BJ (cell line): ENCODE measurements around the gene CDH1. TPM values are rescaled to one million over a fixed set of nuclear protein-coding genes. Genes with fewer than 3 reads are reported as not detected.
"Not testable (repeated sequence)": the region's sequence is repeated elsewhere in the genome, so short reads cannot be mapped to it uniquely, and the experiment has no call there.

Experiments used
- CTCF ChIA-PET: fragments of 350-600 bp; formaldehyde crosslinking; extraction: SDS; loops from one replicate; lab custom pipeline; 2021; ENCODE audit warnings: antibody characterized with exemption, inconsistent platforms; lab: Yijun Ruan, JAX
- POLR2A ChIA-PET: fragments of 300-600 bp; sonication (Branson Sonifier 250); formaldehyde crosslinking; extraction: SDS; loops from one replicate; lab custom pipeline; 2021; ENCODE audit warnings: antibody characterized with exemption; lab: Charles Lee
- DNase-seq: peaks from one replicate; pipeline ENCODE4 v3.0.0-alpha.2; 2011; ENCODE audit warnings: low read depth
- H3K27me3 ChIP-seq: 2 replicates; pipeline ENCODE4 v1.6.0; 2011; ENCODE audit warnings: low read length; ENCODE audit not compliant: control insufficient read depth, insufficient read depth
- H3K36me3 ChIP-seq: 2 replicates; pipeline ENCODE4 v1.5.1; 2011; ENCODE audit warnings: low read length; ENCODE audit not compliant: control insufficient read depth, insufficient read depth
- H3K4me3 ChIP-seq: 2 replicates; pipeline ENCODE4 v1.5.1; 2011; ENCODE audit warnings: low read depth, mild to moderate bottlenecking, control low read depth, low read length
- polyA plus RNA-seq: library from polyadenylated mRNA; depleted of rRNA; stranded (reverse); fragments of >200 nt; gene quantifications from 2 replicates; pipeline ENCODE4 v1.2.3, GENCODE V29; 2011
- TF ChIP-seq, protein P1 (sequence below): IDR thresholded peaks from 2 replicates; pipeline ENCODE4 v1.5.1; 2011; ENCODE audit warnings: low read depth, mild to moderate bottlenecking, control low read depth, inconsistent platforms, low read length, moderate library complexity; ENCODE audit not compliant: insufficient read depth

Gene CDH1
- polyA plus RNA-seq, 1 experiment = 0.26 TPM

DNA sequence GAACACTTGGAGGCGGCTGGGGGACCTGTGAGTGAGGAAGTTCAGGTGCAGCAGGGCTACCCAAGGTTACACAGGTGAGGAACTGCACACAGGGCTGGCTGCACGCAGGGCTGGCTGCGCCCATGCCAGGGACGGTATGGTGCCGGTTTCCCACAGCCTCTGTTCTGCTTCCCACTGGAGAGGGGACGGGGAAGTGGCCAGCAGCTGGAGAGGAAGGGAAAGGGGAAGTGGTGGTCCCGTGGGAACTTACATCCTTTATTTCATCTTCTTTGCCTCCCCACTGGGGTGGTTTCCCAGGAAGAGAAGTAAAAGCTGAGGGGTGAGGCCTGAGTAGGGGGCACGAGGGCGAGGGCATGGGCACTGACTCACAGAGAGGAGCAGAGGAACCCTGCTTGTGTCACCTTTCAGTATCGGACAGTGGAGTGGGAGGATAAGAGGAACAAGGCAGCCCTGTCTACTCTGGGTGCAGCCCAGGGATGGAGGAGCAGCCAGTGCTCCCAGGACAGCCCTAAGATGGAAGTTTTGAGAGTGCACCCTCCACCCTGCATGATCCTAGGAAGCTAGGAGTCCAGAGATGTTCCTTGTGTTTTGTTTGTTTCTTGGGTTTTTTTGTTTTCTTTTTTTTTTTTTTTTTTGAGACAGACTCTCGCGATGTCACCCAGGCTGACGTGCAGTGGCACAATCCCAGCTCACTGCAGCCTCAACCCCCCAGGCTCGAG lies 25.5 kb upstream of the CDH1 start:
- CTCF ChIA-PET = interaction anchor here (0.8 kb wide), 1 partner anchor 88 kb away, joined by 3 read pairs; no protein-coding TSS in a partner anchor
- POLR2A ChIA-PET = no interaction called here
- Histone ChIP-seq H3K27me3 (peaks cover 8% of the 10 kb centered on the region; the same call in 1 of the 2 replicates), H3K36me3 (no peaks in the 10 kb centered on the region), H3K4me3 (no peak overlapping the region)
- TF ChIP-seq, protein P1, sequence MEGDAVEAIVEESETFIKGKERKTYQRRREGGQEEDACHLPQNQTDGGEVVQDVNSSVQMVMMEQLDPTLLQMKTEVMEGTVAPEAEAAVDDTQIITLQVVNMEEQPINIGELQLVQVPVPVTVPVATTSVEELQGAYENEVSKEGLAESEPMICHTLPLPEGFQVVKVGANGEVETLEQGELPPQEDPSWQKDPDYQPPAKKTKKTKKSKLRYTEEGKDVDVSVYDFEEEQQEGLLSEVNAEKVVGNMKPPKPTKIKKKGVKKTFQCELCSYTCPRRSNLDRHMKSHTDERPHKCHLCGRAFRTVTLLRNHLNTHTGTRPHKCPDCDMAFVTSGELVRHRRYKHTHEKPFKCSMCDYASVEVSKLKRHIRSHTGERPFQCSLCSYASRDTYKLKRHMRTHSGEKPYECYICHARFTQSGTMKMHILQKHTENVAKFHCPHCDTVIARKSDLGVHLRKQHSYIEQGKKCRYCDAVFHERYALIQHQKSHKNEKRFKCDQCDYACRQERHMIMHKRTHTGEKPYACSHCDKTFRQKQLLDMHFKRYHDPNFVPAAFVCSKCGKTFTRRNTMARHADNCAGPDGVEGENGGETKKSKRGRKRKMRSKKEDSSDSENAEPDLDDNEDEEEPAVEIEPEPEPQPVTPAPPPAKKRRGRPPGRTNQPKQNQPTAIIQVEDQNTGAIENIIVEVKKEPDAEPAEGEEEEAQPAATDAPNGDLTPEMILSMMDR = no peak
- no peak for DNase-seq

GRCh38 chr16:68713361-68713760 lies 23.7 kb upstream of the CDH1 start:
- DNase-seq = no peak
- no peaks in the 10 kb centered on the region for H3K36me3 ChIP-seq
- CTCF ChIA-PET = interaction anchor here (1.4 kb wide), 1 partner anchor 123 kb away, joined by 3 read pairs; no protein-coding TSS in a partner anchor
- H3K4me3 ChIP-seq = no peak overlapping the region
- TF ChIP-seq, protein P1 = no peak
- peaks cover 8% of the 10 kb centered on the region; the same call in 1 of the 2 replicates for H3K27me3 ChIP-seq
- POLR2A ChIA-PET = no interaction called here

GRCh38 chr16:68715471-68715870 lies 21.6 kb upstream of the CDH1 start:
- Histone ChIP-seq H3K27me3 (peaks cover 8% of the 10 kb centered on the region; the same call in 1 of the 2 replicates), H3K36me3 (no peaks in the 10 kb centered on the region), H3K4me3 (no peak overlapping the region)
- ChIA-PET CTCF (no interaction called here), POLR2A (no interaction called here)
- TF ChIP-seq, protein P1 = no peak
- DNase-seq = no peak

GRCh38 chr16:68716516-68716915 lies 20.6 kb upstream of the CDH1 start:
- ChIA-PET CTCF (interaction anchor here (1.5 kb wide), 1 partner anchor 126 kb away, joined by 5 read pairs; no protein-coding TSS in a partner anchor), POLR2A (interaction anchor here (0.6 kb wide), 1 partner anchor 404 kb away, joined by 5 read pairs; no protein-coding TSS in a partner anchor)
- not testable (repeated sequence) for H3K4me3 ChIP-seq, H3K27me3 ChIP-seq, DNase-seq, H3K36me3 ChIP-seq

GRCh38 chr16:68717684-68718083 lies 19.4 kb upstream of the CDH1 start:
- H3K27me3 ChIP-seq = peaks cover 3% of the 10 kb centered on the region; the same call in 1 of the 2 replicates
- POLR2A ChIA-PET = no interaction called here
- H3K4me3 ChIP-seq = no peak overlapping the region
- TF ChIP-seq, protein P1 = no peak
- no peak for DNase-seq
- CTCF ChIA-PET = interaction anchor here (0.6 to 1.5 kb wide), 2 partner anchors 69 to 128 kb away, joined by 3 to 5 read pairs; no protein-coding TSS in a partner anchor
- no peaks in the 10 kb centered on the region for H3K36me3 ChIP-seq
